ENCODE data around the gene ERC2.
"Not testable (repeated sequence)": the region's sequence is repeated elsewhere in the genome, so short reads cannot be mapped to it uniquely, and the experiment has no call there.

ERC2 gene

DNA sequence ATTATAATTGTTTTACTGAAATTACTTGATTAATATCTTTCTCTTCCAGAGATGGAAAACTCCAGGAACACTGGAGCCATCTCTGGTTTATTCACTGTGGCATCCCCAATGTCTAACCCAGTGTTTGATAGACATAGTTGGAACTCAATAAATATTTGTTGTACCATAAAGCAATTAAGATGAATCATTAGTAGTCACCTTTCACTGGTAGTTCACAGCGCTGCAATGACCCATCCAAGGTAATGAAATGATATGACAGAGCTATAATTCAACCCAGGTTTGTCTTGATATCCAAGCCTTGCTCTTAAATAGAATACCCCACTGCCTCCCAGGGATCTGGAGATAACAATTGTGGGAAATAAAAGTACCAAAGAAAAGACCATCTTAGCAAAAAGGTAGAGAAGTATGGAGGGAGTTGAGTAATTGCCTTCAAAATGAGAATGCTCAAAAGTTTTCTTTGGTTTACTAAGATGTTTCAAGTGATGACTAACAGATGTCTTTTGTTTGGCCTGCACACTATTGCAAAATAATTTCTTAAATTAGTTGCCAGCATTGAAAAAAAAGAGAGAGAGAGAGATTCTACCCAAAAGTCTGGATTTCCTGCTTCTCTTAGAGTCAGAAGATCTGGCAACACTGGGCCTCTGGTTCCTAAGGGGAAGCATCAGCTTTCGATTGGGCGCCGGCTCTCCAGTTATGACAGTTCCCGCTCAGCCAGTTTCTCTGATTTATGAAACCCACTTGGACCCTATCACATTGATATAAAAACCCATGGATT lies 348.5 kb downstream of the ERC2 start:
- peak; percentile 60 for DNase-seq (ENCODE audit: low read depth)

GRCh38 chr3:56118968-56119367 lies 349.3 kb downstream of the ERC2 start:
- DNase-seq (ENCODE audit: low read depth), result no peak

- no peak for DNase-seq (ENCODE audit: low read depth)
Measured at GRCh38 chr3:56115698-56116097, 352.6 kb downstream of the ERC2 start.

DNA sequence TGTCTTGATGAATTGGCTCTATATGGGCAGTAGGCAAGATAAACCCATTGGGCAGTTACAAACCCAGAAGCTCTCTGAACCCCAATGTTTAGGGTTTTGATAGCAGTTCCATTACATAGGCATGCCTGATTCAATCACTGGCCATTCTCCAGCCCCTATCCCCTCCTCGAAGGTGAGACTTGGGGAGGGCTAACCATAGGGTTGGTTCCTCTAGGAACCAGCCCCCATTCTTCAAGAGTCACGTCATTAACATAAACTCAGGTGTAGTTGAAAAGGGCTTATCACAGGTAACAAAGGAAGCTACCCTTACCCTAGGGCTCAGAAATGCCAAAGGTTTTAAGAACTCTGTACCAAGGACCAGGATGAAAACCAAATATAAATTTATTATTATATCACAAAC lies 353.1 kb downstream of the ERC2 start:
- DNase-seq (ENCODE audit: low read depth), result no peak

- no peak for DNase-seq (ENCODE audit: low read depth)
Measured at GRCh38 chr3:56113908-56114307, 354.4 kb downstream of the ERC2 start.

- no peak for DNase-seq (ENCODE audit: low read depth)
Measured at GRCh38 chr3:56113231-56113630, 355.0 kb downstream of the ERC2 start.

GRCh38 chr3:56111606-56112304 lies 356.5 kb downstream of the ERC2 start:
- DNase-seq (ENCODE audit: low read depth), result no peak

GRCh38 chr3:56110886-56111285 lies 357.4 kb downstream of the ERC2 start:
- no peak for DNase-seq (ENCODE audit: low read depth)

- no peak for DNase-seq (ENCODE audit: low read depth)
Measured at GRCh38 chr3:56107157-56107556, 361.1 kb downstream of the ERC2 start.

DNA sequence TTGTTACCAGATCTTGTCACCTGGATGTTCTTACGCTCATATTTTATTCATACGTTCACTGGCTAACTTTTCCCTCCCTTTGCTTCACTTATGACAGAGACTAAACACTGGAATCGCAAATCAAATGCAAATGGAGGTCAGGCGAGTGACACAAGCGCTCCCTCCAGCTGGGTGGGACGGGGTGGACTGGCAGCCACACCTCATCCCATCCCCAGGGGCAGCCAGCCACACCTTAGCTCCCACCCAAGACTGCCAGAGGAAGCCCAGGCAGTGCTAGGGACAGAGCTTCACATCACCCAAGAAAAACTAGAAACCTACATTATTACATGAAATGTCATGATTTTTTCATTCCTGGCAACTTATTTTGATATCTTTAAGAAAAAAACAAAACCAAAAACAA lies 366.2 kb downstream of the ERC2 start:
- DNase-seq (ENCODE audit: low read depth), result no peak

DNA sequence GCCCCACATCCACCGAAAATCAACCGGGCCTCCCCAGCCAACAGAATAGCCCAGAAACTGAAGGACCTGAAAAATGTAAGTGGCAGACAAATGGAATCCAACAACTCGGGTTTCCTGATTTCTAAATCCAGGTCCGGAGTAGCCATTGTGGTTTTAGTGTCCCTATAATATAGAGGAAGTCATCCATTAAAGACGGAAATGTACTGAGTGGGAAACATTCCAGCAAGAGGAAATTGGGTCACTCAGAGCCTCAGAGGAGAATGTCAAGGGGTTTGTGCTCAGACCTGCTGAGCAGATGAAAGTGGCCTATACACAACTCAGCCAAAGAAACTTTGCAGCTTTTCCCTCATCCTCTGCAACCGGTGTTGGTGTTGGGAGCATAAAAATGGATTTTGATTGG lies 366.7 kb downstream of the ERC2 start:
- DNase-seq (ENCODE audit: low read depth), result no peak

DNA sequence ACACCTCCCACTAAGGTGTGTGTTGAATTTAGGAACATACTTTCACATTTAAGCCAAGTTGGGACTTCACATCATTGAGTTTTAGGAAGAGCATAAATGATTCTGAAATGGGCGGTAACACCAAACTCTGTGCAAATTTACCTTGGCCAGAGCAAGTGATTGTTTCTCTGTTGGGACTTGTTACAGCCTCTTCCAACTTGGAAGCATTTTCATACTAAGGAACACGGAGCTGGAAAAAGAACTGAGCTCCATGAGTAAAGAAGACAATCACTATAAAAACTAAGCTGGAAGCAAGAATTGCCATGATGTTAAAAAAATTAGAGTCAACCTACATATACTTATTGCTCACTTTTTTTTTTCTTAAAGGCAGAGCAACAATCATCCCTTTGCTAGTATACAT lies 371.3 kb downstream of the ERC2 start:
- no peak for DNase-seq (ENCODE audit: low read depth)

DNA sequence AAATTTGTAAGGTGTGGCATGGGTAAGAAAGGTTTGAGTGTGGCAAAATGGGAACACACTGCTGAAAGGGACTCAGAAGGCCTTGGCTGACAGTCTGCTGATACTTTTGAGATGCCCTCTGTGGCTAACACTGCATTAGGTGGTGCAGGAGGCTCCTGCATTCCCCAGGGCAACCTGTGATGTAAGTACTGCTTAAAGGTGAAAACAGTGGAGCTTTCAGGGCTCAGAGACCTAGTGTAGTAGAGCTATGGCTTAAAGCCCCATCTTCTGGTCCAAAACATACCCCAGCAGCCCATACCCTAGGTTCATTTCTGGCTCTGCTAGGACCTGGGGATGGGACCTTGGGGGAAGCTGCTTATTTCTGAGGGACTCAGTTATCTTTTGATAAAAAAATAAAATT lies 374.1 kb downstream of the ERC2 start:
- no peak for DNase-seq (ENCODE audit: low read depth)

GRCh38 chr3:56089739-56090138 lies 378.5 kb downstream of the ERC2 start:
- no peak for DNase-seq (ENCODE audit: low read depth)

DNA sequence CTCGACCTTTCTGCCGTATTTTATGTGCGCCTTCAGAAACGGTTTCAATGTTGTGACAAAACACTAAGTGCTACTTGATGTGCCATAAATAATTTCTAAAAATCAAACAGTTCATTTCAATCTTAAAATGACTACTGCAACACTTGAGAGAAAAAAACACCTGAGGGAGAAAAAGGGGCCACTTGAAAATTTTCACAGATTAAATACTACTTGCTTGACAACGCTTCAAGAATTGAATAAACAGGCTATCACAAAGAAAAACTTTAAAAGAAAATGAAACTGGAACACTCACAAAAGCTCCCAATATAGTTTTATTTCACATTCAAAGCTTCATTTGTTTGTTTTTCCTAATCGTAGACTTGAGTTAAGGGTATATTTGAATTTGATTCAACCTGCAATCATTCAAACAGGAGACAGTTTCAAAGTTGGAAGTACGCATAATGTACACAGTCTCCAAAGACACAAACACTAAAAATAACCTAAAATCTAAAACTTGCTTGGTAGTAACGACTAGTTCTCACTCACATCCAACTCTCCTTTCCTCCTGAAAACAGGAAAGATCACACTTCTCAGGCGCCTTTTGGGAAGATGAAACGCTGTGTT lies 380.7 kb downstream of the ERC2 start:
- no peak for DNase-seq (ENCODE audit: low read depth)

- peak; percentile 1 for DNase-seq (ENCODE audit: low read depth)
Measured at GRCh38 chr3:56086355-56086754, 381.9 kb downstream of the ERC2 start.

GRCh38 chr3:56081246-56081645 lies 387.0 kb downstream of the ERC2 start:
- no peak for DNase-seq (ENCODE audit: low read depth)

DNA sequence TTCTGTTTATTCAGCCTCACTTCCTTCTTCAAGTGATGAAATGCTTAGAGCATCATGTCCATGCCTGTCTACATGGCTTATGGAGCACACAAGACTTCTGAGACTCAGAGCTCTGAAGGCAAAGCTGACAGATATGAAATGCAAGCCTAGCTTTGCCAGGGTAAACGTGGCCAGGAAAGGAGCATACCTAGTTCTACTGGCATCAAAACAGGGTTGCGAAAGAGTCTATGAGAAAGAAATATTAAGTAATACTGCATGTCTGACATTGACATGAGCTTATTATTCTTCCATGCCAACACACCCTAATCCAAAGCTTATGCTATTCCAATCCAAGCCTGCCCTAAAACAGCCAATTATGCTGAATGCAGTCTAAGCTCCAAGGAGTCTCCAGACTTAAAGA lies 391.5 kb downstream of the ERC2 start:
- no peak for DNase-seq (ENCODE audit: low read depth)

- DNase-seq (ENCODE audit: low read depth), result no peak
Measured at GRCh38 chr3:56075089-56075488, 393.2 kb downstream of the ERC2 start.

DNA sequence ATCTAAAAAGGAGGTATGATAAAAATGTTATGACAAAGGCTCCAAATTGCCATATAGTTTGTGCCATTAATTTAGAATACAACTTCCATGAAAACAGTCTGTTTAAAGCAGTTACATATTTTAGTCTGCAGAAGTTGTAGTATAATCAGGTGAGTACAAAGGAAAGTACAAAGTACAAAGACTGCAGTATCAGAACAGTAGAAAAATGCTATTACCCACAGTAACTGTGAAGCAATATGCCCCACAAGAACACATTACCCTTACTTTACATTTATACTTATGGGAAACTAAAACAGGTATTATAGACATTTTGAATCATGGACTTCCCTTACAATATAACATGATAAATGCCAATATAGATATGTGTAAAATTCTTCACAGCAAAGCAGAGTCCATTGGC lies 398.5 kb downstream of the ERC2 start:
- no peak for DNase-seq (ENCODE audit: low read depth)

GRCh38 chr3:56066405-56066804 lies 401.9 kb downstream of the ERC2 start:
- not testable (repeated sequence) for DNase-seq (ENCODE audit: low read depth)

- no peak for DNase-seq (ENCODE audit: low read depth)
Measured at GRCh38 chr3:56064684-56065083, 403.6 kb downstream of the ERC2 start.

- no peak for DNase-seq (ENCODE audit: low read depth)
Measured at GRCh38 chr3:56061279-56061626, 407.0 kb downstream of the ERC2 start.

Data from GM04504 (cell line).